Neural cell (in vitro differentiated cells): ENCODE data around the gene LAMA5. TPM values are rescaled to one million over a fixed set of nuclear protein-coding genes. Genes with fewer than 3 reads are reported as not detected.

Experiments used
- H2AFZ ChIP-seq: fragments of 200-600, 300-800 bp; sonication (generic), shearing (Covaris generic); 2 replicates; pipeline ENCODE4 v1.6.0; 2014; ENCODE audit warnings: low read depth, mild to moderate bottlenecking, antibody characterized with exemption, low read length, moderate library complexity
- H3F3A ChIP-seq: fragments of 200-600 bp; shearing (Covaris generic); 2 replicates; pipeline ENCODE4 v1.6.1; 2016; ENCODE audit warnings: mild to moderate bottlenecking, moderate library complexity, mixed read lengths, antibody characterized with exemption, low read length; ENCODE audit not compliant: insufficient read depth, poor library complexity, severe bottlenecking
- H3K27ac ChIP-seq: fragments of 200-600, 300-800 bp; sonication (generic), shearing (Covaris generic); 2 replicates; pipeline ENCODE4 v1.5.1; 2014; ENCODE audit warnings: mild to moderate bottlenecking, low read length, moderate library complexity
- H3K27me3 ChIP-seq: fragments of 300-800, 200-600 bp; sonication (generic), shearing (Covaris generic); 2 replicates; pipeline ENCODE4 v1.6.0; 2014; ENCODE audit warnings: mild to moderate bottlenecking, low read depth, low read length, moderate library complexity; ENCODE audit not compliant: insufficient read depth
- H3K36me3 ChIP-seq: fragments of 300-800, 200-600 bp; sonication (generic), shearing (Covaris generic); 2 replicates; pipeline ENCODE4 v1.5.1; 2014; ENCODE audit warnings: mild to moderate bottlenecking, antibody characterized with exemption, low read length, moderate library complexity; ENCODE audit not compliant: insufficient read depth
- H3K4me2 ChIP-seq: fragments of 300-800, 200-600 bp; sonication (generic), shearing (Covaris generic); 2 replicates; pipeline ENCODE4 v1.6.0; 2014; ENCODE audit warnings: mild to moderate bottlenecking, low read length
- H3K4me3 ChIP-seq: fragments of 300-800, 200-600 bp; sonication (generic), shearing (Covaris generic); 2 replicates; pipeline ENCODE4 v1.5.1; 2014; ENCODE audit warnings: mild to moderate bottlenecking, low read length, moderate library complexity
- H3K79me2 ChIP-seq: fragments of 200-600 bp; shearing (Covaris generic); replicated peaks from 2 replicates; pipeline ENCODE4 v1.6.0; 2014; ENCODE audit warnings: mild to moderate bottlenecking, low read length, moderate library complexity; ENCODE audit not compliant: insufficient read depth
- H3K9ac ChIP-seq: fragments of 300-800, 200-600 bp; sonication (generic), shearing (Covaris generic); 2 replicates; pipeline ENCODE4 v1.6.1; 2016; ENCODE audit warnings: mild to moderate bottlenecking, low read length, mixed read lengths
- H3K9me2 ChIP-seq: fragments of 200-600 bp; shearing (Covaris generic); 2 replicates; pipeline ENCODE4 v1.6.1; 2016; ENCODE audit warnings: mild to moderate bottlenecking, low read length, mixed read lengths; ENCODE audit not compliant: insufficient read depth
- H3K9me3 ChIP-seq: fragments of 200-600, 300-800 bp; sonication (generic), shearing (Covaris generic); 2 replicates; pipeline ENCODE4 v1.6.1; 2016; ENCODE audit warnings: mild to moderate bottlenecking, mixed run types, low read length, moderate library complexity, mixed read lengths
- H4K20me1 ChIP-seq: fragments of 200-600 bp; shearing (Covaris generic); 2 replicates; pipeline ENCODE4 v1.6.1; 2016; ENCODE audit warnings: mild to moderate bottlenecking, mixed run types; ENCODE audit not compliant: insufficient read depth
- EP300 ChIP-seq: fragments of 450-650 bp; conservative IDR thresholded peaks from 2 replicates; pipeline ENCODE4 v1.6.1; 2014; ENCODE audit warnings: antibody characterized with exemption, mild to moderate bottlenecking, moderate library complexity; ENCODE audit not compliant: poor library complexity, severe bottlenecking
- EZH2 ChIP-seq: fragments of 200-600, 300-800 bp; shearing (Covaris generic), sonication (generic); IDR thresholded peaks from 2 replicates; pipeline ENCODE4 v1.6.1; 2014; ENCODE audit warnings: antibody characterized with exemption, low read length, borderline replicate concordance, mild to moderate bottlenecking; ENCODE audit not compliant: insufficient read depth, poor library complexity, severe bottlenecking
- MXI1 ChIP-seq: fragments of 450-650 bp; conservative IDR thresholded peaks from 2 replicates; pipeline ENCODE4 v1.6.1; 2014; ENCODE audit warnings: antibody characterized with exemption, mild to moderate bottlenecking; ENCODE audit not compliant: poor library complexity, severe bottlenecking
- RAD21 ChIP-seq: fragments of 450-650 bp; conservative IDR thresholded peaks from 2 replicates; pipeline ENCODE4 v1.6.1; 2014; ENCODE audit warnings: antibody characterized with exemption, mild to moderate bottlenecking, moderate library complexity
- SMC3 ChIP-seq: fragments of 450-650 bp; conservative IDR thresholded peaks from 2 replicates; pipeline ENCODE4 v1.6.1; 2014; ENCODE audit warnings: antibody characterized with exemption, mild to moderate bottlenecking, moderate library complexity; ENCODE audit not compliant: poor library complexity
- TAF1 ChIP-seq: IDR thresholded peaks from 2 replicates; pipeline ENCODE4 v1.6.1; 2012; ENCODE audit warnings: low read depth
- polyA plus RNA-seq: library from polyadenylated mRNA; depleted of rRNA; stranded (reverse); fragments of >200 nt; gene quantifications from 2 replicates; pipeline ENCODE4 v1.2.3, GENCODE V29; 2014
- TF ChIP-seq, protein P1 (sequence below): fragments of 450-650 bp; IDR thresholded peaks from 2 replicates; pipeline ENCODE4 v1.5.1; 2014; ENCODE audit warnings: antibody characterized with exemption, mild to moderate bottlenecking, moderate library complexity; ENCODE audit not compliant: poor library complexity, severe bottlenecking
- TF ChIP-seq, protein P2 (sequence below): IDR thresholded peaks from 2 replicates; pipeline ENCODE4 v1.6.1; 2012; ENCODE audit warnings: borderline replicate concordance

LAMA5 gene
- polyA plus RNA-seq, 1 donor from 2014 or later, result 27.2 TPM

DNA sequence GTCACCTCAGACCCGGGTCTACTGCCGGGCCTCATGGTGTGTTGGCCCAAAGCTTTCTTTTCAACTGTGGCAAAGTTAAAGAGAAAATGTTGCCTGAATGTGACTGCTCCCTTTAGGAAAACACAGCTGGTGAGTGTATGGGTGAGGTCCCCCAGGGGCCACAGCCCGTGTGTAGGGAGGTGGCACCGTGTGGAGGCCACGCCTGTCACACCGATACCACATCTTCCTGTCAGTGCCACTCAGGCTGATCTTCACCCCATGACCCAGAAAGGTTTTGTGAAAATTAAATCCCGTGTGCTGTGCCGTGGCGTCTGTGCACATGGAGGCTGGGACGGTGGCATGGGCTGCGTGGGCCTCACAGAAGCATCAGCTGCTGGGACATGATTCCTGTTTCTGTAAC, 75.0 kb downstream of the LAMA5 start:
- H4K20me1 ChIP-seq, result no peaks in the 10 kb centered on the region
- no peak overlapping the region for H3K4me3 ChIP-seq
- H3K4me2 ChIP-seq, result no peak overlapping the region
- H3K36me3 ChIP-seq, result peaks cover 6% of the 10 kb centered on the region
- H3K27me3 ChIP-seq, result no peaks in the 10 kb centered on the region
- H3K27ac ChIP-seq, result no peak overlapping the region
- no peaks in the 10 kb centered on the region for H3K79me2 ChIP-seq
- no peak overlapping the region for H3K9ac ChIP-seq
- H3K9me2 ChIP-seq, result no peaks in the 10 kb centered on the region
- TF ChIP-seq, protein P1, sequence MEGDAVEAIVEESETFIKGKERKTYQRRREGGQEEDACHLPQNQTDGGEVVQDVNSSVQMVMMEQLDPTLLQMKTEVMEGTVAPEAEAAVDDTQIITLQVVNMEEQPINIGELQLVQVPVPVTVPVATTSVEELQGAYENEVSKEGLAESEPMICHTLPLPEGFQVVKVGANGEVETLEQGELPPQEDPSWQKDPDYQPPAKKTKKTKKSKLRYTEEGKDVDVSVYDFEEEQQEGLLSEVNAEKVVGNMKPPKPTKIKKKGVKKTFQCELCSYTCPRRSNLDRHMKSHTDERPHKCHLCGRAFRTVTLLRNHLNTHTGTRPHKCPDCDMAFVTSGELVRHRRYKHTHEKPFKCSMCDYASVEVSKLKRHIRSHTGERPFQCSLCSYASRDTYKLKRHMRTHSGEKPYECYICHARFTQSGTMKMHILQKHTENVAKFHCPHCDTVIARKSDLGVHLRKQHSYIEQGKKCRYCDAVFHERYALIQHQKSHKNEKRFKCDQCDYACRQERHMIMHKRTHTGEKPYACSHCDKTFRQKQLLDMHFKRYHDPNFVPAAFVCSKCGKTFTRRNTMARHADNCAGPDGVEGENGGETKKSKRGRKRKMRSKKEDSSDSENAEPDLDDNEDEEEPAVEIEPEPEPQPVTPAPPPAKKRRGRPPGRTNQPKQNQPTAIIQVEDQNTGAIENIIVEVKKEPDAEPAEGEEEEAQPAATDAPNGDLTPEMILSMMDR, result no peak
- TF ChIP-seq, protein P2, sequence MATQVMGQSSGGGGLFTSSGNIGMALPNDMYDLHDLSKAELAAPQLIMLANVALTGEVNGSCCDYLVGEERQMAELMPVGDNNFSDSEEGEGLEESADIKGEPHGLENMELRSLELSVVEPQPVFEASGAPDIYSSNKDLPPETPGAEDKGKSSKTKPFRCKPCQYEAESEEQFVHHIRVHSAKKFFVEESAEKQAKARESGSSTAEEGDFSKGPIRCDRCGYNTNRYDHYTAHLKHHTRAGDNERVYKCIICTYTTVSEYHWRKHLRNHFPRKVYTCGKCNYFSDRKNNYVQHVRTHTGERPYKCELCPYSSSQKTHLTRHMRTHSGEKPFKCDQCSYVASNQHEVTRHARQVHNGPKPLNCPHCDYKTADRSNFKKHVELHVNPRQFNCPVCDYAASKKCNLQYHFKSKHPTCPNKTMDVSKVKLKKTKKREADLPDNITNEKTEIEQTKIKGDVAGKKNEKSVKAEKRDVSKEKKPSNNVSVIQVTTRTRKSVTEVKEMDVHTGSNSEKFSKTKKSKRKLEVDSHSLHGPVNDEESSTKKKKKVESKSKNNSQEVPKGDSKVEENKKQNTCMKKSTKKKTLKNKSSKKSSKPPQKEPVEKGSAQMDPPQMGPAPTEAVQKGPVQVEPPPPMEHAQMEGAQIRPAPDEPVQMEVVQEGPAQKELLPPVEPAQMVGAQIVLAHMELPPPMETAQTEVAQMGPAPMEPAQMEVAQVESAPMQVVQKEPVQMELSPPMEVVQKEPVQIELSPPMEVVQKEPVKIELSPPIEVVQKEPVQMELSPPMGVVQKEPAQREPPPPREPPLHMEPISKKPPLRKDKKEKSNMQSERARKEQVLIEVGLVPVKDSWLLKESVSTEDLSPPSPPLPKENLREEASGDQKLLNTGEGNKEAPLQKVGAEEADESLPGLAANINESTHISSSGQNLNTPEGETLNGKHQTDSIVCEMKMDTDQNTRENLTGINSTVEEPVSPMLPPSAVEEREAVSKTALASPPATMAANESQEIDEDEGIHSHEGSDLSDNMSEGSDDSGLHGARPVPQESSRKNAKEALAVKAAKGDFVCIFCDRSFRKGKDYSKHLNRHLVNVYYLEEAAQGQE, result no peak
- TF ChIP-seq EZH2 (no peak), SMC3 (no peak), MXI1 (no peak), TAF1 (no peak), EP300 (no peak), RAD21 (no peak)
- H2AFZ ChIP-seq, result no peak overlapping the region
- H3F3A ChIP-seq, result no peaks in the 10 kb centered on the region
- no peaks in the 10 kb centered on the region for H3K9me3 ChIP-seq

DNA sequence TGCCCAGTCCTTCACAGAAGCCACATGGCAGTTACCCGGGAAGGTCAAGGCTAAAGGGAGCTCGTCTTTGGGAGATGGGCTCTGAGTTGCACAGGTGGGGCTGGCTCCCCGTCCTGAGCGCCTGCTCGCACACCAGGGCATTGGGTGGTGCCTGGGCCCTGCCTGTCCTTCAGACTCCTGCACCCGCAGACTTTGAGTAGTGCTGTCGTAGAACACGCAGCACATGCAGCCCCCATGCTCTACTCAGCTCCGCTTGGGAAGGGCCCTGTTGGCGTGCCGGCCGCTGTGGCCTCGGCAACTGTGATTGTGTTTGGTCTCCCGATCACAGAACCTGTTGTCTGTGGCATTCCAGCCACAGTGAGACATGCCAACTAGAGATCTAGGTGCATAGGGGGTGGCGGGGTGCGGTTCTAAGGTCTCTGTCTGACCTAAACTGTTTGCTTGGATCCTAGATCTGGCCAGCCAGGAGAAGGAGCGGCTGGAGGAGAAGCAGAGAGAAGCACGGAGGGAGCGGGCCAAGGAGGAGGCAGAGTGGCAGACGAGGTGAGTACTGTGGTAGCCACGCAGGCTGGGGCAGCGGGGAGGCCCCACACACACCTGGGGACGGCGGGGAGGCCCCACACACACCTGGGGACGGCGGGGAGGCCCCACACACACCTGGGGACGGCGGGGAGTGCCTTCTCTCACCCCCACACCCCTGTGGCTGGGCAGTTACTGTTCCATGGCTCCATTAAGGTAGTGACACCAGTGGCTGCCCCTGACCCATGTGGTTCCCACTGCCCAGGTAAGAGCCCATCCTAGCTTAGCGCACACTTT, 75.7 kb downstream of the LAMA5 start:
- Histone ChIP-seq H3K27ac (no peak overlapping the region), H3K36me3 (peaks cover 6% of the 10 kb centered on the region)
- no peak for TF ChIP-seq EP300

More for the DNA sequence above, 75.7 kb downstream of the LAMA5 start:
- Histone ChIP-seq H3F3A (no peaks in the 10 kb centered on the region), H3K79me2 (no peaks in the 10 kb centered on the region), H3K9me2 (no peaks in the 10 kb centered on the region), H3K9me3 (no peaks in the 10 kb centered on the region), H3K9ac (no peak overlapping the region), H3K4me2 (no peak overlapping the region), H4K20me1 (no peaks in the 10 kb centered on the region), H2AFZ (no peak overlapping the region), H3K4me3 (no peak overlapping the region), H3K27me3 (no peaks in the 10 kb centered on the region)
